GM18868 (cell line): Measurements from ENCODE around the gene IL1B.
A peak's percentile ranks its signal among the peaks of the same experiment; 100 is the strongest.
"Not testable (repeated sequence)": the region's sequence is repeated elsewhere in the genome, so short reads cannot be mapped to it uniquely, and the experiment has no call there.

Experiments
- ATAC-seq: cut with Tn5 transposase; IDR thresholded peaks from one replicate; pipeline ENCODE4 v1.9.1; 2021; ENCODE audit warnings: mild to moderate bottlenecking, moderate library complexity; ENCODE audit not compliant: unreplicated experiment

IL1B gene

DNA sequence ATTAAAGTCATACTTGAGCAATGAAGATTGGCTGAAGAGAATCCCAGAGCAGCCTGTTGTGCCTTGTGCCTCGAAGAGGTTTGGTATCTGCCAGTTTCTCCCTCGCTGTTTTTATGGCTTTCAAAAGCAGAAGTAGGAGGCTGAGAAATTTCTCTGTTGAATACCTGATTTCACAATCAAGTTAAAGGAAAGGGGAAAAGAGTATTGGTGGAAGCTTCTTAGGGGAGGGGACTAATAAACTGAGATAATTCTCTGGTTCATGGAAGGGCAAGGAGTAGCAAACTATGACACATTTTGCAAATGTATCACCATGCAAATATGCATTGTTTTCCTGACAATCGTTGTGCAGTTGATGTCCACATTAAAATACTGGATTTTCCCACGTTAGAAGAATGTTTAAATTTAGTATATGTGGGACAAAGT is at the start of gene IL1B:
IL1B (minus strand) TSS at position 85 of the 423 bp plus-strand sequence. CDS start 550 bp downstream, outside the sequence.
- no peak for ATAC-seq

DNA sequence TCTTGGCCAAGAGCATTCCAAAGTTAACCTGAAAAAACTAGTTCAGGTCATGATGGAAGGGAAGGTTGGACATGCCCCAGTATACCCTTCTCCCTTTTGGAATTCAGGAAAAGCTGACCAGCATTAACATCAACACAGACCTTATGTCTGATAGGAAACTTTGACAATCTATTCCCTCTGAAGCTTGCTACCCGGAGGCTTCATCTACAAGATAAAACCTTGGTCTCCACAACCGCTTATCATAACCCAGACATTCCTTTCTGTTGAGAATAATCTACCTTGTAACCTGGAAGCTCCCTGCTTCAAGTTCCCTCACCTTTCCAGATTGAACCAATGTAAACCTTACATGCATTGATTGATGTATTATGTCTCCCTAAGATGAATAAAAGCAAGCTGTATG is 49.7 kb upstream of the IL1B start:
- ATAC-seq: no peak

DNA sequence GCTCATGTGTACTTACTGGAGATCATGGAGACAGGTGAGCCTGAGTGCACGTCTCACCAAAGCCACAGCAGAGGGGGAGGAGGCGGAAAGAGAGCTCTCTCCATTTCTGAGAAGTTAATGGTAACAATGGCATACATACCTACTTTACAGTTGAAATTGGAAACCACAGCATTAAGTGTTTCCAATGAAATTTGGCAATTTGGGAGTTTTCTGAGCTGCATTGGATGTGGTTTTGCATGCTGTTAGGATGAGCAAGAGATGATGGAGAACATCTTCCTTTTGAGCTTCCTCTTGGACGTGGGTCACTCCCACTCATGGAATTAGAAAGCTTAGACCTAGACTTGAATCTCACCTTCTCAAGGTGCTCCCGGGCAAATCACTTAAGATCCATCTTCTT is 48.9 kb upstream of the IL1B start:
- no peak for ATAC-seq

DNA sequence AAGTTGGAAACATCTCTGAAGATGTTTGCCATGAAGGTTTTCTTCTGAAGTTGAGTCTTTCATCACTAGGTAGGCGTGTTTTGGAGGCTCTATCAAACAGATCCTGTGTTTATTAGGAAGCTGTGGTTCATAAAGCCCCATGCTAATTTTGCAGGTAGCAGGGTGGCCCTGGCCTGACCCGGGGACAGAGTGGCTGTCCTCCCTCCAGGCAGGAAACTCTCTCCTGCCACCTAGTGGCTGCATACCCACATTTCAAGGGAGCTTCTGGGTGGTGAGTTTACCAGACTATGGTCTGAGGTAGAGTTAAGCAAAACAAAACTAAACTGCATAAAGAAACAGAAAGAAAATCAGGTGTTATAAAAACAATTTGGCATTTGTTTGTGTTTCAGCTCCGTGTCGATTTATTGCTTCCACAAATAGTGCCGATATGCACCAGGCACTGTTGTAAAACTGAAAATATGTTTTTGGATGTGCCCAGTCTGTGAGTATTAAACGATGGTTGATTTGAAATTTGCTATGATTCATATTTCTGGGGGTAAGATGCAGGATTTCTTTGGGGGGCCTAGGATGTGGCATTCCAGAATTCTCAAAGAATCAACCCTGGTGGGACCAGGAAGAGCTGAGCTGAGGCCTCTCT is 48.4 kb upstream of the IL1B start:
- peak; percentile 69 for ATAC-seq

DNA sequence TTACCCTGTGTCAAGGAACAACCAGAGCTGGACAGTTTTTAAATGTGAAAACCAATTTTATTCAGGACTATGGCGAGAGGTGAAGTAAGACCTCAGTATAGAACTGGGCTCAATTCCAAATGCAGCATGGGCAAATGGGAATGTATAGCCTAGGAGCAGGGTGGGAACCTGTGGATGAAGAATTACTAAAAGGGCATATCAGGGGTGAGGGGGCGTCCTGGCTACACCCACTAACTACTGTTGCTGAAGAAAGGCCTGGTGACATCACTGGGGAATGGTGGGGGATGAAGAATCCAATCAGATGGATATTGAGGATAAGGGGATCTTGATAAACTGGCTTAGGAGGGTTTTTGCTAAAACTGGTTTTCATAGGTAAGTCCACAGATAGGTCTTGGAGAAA is 47.1 kb upstream of the IL1B start:
- no peak for ATAC-seq

DNA sequence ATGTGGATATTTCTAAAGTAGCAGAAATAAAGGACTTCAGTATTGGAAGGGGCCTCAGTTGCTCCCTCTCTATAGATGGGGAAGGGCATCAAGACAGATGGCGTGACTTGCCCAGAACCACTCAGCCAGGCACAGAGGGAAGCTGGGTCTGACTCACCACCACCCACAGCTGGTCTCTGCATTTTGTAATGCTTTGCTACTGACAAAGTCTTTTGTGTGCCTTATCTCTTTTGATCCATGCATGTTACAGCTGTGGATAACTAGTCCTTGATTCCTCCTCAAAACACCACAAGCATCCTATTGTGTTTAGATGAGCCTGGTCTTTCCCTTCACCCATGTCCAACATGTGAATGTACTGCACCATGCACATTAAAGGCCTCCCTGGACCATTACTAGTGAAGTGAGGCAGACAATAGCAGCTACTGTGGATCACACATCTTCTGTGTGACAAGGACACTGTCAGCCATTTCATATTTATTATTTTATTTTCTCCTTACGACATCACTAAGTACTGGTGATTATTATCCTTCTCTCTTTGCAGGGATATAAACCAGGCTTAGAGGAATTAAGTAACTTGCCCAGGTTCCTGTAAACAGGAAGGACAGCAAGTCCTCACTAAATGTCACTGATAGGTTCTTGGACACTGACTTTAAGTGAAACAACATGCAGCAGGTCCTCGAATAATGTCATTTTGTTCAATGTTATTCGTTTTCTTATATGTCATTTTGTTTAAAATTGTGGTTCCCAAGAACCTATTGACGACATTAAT is 44.8 kb upstream of the IL1B start:
- peak; percentile 87 for ATAC-seq

DNA sequence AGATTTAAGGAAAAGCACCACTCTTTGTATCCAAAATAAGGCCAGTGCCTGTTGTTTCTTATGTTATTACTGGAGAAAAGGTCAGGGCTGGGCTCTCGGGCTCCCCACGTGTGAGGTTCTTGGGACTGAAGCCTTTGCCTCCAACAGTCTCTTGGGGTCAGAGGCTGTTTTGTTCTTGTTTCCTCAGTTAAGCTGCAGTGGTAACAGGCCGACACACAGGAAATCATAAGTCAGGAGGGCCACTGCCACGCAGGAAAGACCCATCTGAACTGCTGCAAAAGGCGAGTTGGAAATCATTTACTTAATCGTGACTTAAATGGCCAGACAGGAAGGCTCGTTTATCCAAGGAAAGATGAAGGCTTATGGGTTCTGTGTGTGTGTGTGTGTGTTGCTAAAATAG is 44.1 kb upstream of the IL1B start:
- no peak for ATAC-seq

DNA sequence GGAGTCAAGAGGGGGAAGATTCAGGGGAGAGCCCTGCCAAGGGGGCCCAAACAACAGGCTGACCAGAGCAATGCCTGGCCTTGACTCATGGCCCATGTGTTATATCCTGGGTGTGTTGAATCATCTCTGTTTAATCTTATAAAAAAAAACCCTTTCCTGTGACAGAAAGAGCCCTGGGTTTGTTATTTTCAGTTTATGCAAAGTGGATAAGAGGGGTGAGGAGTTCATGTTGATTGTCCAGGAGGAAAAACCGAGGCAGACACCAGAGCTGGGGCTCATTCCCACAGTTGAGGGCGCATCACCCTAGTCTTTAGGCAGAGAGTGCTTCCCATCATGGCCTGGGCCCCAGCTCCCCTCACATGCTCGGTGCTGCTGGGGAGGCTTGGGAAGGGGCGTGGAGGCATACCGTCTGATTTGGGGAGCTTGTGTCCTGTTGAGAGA is 43.5 kb upstream of the IL1B start:
- ATAC-seq: no peak

DNA sequence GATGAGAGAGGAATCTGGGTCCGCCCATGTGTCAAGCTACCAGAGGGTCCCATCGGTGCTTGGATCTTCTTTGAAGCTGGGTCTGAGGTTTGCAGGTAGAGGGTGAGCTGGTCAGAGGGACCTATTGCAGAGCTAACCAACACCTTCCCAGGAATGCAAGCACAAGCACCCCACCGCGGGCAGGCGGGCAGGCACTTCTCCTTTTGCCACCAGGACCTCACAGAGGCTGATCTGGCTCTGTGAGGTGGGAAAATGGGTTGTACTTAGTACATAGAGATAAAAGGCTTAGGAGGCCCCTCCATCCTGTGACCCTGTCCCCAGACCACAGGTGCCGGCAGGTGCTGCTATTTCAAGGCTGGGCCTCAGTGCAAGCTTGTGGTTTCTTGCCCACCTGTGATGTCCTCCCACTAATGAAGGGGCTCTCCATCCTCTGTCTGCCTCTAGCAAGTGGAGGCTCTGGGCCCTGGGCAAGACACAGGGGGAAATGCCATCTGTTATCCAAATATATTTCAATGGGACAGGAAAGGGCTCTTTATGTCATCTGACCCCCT is 43.0 kb upstream of the IL1B start:
- no peak for ATAC-seq

DNA sequence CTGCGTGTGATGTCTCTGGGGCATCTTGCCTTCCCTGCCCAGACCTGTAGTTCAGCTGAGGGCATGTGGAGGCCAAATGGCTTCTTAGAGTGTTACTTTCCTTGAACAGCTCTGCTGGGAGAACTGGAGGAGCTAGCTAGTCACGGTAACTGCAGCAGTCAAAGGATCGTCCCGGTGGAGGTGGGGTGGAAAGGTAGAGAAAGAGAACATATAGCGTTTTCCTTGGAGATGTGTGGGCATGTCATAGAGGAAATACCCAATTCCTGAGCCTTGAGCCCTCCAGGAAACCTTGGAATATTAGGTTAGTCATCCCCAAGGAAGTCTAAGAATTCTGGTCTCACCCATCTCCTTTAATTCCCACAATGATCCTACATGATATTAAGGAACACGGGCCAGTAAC is 40.8 kb upstream of the IL1B start:
- no peak for ATAC-seq

DNA sequence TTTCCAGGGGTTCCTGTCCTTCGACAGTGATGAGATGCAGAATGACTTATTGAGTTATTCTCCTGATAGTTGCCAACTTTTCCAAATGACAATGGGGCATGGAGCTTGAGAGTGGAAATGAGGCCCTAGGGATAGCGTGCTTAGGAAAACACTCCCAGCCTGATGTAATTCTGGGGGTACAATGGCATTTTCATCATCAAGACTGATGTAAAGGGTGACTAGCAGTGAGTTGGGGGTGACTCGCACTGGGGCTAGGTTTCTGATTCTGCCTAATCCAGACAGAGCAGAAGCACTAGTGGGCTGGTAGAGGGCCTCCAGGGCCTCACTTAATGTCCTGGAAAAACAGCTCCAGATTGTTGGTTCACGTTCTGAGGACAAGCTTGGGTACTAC is 40.4 kb upstream of the IL1B start:
- no peak for ATAC-seq

DNA sequence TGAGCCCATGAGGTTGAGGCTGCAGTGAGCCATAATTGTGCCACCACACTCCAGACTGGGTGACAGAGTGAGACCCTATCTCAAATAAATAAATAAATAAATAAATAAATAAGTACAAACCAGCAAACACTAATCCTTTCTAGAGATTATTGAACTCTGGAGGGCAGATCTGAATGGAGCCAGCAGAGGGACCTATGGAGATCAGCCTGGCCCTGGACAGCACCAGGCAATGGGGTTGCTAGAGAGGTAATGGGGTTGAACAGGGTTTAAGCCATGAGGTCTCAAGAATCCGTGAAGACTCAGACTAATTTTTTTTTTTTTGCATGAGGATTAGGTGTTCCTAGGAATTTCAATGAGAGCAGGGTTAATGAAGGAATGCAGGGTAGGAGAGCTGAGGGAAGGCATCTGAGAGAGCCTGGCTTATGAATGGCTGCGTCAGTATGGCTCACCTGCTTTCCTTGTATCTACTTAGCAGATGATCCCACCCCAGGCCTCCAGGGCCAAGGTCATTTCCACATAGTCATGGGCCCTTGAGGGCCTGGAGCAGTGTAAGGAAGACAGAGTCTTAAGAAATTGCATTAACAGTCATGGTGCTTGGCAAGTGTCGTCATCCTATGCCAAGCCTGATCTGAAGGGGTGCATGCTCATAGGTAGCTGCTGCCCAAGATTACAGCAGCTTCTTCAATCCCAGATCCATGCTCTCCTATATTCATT is 39.8 kb upstream of the IL1B start:
- no peak for ATAC-seq

DNA sequence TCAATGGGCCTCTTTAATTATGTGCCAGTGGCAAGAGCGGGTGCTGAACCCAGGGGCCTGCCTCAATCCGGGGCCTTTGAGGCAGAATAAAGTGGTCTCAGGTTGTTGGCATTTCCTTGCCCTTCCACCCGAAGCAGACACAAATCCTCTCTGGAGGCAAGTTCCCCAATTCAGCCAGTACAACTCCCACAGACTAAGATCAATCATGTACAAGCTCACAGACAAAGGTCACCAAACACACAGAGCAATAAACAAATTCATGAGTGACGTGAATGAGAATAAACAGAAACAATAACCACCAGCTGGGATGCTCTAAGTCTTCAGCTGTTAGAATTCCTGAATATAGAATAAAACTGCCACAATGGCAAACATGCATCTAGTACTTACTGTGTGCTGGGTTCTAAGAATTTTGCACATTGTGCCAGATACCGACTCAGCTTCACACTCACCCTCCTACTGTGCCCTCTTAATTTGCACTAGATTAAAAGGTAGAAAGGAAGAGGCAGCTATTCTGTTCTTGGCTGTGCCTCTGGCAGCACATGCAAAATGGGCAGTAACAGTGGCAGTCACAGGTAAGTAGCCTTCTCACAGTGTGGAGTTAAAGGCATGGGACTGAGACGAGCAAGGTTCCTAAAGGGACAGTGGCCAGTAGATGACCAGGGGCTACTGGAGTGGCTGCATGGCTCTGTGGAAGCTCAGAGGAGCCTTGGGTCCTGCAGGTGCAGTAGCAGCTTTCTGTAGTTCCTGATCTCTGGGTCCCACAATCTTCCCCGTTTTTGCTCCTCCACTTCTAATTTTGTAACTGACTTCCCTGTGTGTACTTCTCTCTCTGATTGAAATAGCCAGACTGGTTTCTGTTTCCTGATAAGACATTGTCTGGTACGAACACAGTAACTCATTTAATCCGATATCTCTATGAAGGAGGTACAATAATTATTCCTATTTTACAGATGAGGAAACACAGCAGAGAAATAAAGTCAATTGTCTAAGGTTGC is 34.6 kb upstream of the IL1B start:
- ATAC-seq: no peak

DNA sequence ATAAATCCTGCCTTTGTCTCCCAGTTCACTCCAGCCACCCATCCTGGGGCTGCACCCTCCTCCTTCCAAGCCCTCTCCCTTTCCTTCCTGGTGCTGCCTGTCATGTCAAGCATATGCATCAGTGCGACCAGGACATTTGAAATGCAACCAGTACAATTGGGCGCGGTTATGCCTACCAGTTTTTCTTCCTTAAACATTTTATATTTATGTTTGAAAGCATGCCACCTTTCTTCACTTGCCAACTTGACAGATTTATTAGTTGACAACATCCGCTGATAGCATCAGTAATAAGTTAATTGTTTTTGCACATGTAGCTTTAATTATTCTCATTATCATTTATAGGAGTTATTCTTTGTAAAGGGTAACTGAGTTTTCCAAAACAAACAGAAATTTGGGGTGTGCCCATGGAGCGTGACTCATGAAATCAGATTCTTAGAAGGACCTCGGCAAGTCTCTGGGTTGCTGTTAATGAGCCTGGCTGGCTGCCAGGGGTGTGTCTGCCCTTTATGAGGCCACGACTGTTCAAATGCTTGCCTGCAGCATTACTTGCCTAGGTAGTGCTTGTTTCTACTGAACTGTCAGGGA is 32.8 kb upstream of the IL1B start:
- ATAC-seq: no peak

DNA sequence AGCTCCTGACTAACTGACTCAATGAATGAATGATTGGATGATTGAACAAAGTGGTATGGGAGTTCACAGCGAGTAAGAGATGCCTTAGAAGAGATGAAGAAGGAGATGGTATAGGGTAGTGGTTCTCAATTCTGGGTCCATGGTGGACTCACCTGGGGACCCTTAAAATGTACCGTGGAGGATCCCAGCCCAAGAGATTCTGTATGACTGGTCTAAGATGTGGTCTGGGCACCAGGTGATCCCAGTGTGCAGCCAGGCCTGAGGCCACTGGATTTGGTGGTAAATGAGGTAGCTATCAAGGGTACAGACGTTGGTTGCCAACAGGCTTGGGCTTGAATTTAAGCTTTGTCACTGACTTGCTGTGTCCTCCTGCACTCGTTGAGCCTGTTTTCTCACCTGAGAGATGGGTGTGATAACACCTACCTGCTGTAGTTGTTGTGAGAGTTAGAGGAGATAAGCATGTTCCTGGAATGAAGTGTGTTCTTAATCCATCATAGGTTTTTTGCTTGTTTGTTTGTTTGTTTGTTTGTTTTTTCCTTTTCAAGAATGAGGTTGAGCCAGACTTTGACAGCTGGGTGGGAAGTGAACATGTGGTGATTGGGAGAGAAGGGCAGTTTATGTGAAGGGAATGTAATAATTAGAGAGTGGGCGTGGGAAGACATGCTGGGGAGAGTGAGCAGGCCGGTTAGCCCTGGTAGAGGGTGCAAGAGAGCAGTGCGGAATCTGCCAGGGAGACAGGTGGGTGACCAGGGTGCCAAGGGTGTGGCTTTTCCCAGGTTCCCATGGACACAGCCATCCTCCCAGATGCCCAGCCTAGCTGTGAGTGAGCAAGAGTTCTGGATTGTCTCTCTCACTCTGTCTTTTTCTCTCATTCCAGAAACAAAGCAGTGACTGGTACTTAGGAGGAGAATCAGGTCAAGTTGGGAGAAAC is 31.4 kb upstream of the IL1B start:
- no peak for ATAC-seq

DNA sequence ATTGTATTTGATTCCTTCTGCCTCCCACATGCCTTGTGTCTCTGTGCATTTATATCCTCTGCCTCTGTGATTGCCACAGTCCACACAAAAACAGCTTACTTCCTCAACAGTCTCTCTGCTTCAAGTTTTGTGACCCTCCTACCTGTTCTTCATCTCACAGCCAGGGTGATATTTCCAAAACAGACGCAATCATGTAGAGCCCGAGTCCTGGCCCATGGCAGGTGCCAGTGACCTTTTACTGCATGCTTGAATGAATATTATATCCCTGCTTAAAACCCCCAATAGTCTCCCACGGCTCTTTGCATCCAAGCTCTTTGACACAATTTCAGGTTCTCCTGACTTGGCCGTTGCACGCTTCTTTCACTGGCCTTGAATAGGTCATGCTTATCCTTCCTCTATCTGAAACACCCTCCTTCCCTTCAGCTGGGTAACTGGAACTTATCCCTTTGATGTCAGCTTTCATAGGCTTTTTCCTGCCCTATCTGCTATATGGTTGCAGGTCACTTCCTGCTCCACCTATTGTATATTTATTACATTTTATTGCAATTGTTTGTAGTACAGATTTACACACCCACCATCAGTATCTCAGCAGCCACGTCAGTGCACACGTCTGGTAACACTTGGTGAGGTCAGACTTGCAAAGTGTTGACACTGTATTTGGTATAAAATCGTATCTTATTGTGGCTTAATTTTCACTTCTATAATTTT is 29.7 kb upstream of the IL1B start:
- ATAC-seq: no peak

DNA sequence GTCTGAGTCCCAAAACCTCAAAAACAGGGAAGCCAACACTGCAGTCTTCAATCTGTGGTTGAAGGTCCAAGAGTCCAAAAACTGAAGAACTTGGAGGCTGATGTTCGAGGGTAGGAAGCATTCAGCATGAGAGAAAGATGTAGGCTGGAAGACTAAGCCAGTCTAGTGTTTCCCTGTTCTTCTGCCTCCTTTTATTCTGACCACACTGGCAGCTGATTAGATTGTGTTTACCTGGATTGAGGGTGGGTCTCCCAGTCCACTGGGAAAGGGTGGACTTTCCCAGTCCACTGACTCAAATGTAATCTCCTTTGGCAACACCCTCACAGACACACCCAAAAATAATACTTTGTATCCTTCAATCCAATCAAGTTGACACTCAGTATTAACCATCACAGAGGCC is 27.5 kb upstream of the IL1B start:
- ATAC-seq: no peak

DNA sequence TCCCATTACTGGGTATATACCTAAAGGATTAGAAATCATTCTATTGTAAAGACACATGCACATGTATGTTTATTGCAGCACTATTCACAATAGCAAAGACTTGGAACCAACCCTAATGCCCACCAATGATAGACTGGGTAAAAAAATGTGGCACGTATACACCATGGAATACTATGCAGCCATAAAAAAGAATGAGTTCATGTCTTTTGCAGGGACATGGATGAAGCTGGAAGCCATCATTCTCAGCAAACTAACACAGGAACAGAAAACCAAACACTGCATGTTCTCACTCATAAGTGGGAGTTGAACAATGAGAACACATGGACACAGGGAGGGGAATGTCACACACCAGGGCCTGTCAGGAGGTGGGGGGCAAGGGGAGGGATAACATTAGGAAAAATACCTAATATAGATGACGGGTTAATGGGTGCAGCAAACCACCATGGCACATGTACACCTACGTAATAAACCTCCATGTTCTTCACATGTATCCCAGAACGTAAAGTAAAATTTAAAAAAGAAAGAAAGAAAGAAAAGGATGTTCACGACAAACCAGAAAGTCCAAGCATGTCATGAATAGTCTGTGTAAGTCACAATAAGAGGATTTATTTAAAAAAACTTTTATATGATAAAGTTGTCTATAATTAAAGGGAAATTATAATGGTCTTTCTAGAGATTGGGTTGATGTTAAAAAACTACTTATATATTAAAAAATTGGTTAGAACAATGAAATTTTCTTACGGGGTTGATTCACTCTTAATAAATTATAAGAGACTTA is 23.0 kb upstream of the IL1B start:
- not testable (repeated sequence) for ATAC-seq
